Hematopoietic multipotent progenitor cell treated with erythropoietin and hydrocortisone succinate and interleukin-3 and kit ligand, for 8 days (in vitro differentiated cells): ENCODE results near the gene EFCAB14.
"Not testable (repeated sequence)": the region's sequence is repeated elsewhere in the genome, so short reads cannot be mapped to it uniquely, and the experiment has no call there.

Experiments used
- DNase-seq: peaks from one replicate; pipeline ENCODE4 v3.0.0-alpha.2; 2015

Gene EFCAB14

GRCh38 chr1:46681333-46682034, 37.4 kb downstream of the EFCAB14 start:
- DNase-seq = no peak

- DNase-seq = no peak
Measured at GRCh38 chr1:46679789-46680573, 38.9 kb downstream of the EFCAB14 start.

DNA sequence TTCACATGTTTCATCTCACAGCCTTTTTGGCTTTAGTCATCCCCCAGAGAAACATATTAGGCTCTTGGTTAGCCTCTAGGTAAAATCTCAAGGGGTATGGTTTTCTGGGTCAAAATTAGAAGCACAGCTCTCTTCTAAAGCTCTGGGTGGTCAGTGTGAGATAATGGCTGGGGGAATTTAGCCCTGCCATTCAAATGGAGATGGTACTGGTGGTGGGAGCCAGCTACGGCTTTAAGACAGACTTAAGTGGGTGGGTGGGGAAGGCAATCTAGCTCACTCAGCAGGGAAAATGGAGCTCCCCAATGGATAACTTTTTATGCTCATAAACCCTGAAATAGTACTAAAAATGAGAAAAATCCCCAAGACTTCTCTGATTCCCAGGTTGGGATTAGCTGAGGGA, 41.6 kb downstream of the EFCAB14 start:
- no peak for DNase-seq

DNA sequence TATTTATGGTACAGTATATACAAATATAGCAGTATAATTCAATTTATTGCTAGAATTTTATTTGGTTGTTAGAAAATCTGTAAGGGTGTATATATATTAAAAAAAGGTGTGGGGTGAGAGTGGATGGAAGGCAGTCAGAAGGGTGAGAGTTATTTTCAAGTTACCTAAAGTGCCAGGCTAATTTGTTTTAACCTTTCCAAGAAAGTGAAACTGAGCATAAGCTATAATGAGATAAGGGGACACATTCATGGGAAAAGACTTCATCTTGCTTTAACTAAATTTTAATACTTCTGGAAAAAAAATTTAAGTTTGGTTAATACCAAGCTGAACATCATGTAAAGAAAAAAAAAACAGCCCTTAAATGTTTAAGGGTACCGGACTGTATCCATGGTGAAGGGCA, 42.4 kb downstream of the EFCAB14 start:
- DNase-seq = no peak

DNA sequence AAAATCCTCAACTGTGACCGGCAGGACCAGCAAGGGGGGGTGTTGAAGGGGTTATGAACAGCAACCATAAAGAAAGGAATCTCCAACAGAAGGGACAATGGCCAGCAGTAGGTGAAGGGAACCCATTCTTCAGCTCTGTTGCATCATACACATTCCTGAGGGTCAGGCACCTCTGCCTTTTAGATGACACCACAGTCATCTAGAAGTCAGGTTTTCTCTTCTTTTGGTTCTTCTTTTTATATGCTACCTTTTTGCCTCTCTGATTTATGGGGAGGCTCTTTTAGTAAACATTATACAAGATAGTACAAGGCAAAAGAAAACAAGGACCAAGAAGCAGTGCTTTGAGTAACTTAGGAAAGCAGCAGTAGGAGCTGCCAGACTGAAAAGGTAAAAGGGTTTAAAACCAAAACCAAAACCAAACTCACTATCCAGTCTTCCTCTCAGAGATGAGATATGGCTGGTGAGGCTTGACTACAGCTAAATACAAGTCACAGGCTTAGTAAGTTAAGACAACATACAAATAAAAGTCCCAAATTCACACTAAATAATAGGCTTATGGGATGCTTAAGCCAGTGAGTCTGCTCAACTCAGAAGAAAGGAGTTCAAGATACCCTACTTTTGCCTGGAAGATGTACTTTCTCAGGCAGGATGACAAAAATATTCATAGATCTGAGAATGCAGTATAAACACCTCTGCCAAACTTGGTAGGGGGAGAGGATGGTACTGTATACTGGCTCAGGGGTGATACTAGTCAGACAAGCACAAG, 43.2 kb downstream of the EFCAB14 start:
- DNase-seq = no peak

DNA sequence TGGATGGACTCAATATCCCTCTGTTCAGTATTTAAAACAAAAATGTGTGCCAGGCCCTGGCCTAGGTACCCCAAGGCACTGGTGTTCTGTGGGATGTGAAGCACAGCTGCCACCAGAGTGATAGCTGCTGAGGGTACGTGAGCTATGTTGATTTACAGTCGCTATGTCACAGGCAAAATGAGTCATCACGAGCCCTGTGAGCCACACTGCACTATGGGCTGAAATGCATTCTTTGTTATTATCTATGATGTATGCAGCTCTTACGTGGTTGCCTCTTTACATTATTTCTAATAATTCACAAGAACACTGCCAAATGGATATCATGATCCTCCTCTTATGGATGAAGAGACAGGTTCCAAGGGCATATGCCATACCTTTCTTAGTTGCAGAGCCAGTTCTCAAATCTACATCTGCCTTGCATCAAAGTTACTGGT, 45.1 kb downstream of the EFCAB14 start:
- peak; percentile 86 for DNase-seq

DNA sequence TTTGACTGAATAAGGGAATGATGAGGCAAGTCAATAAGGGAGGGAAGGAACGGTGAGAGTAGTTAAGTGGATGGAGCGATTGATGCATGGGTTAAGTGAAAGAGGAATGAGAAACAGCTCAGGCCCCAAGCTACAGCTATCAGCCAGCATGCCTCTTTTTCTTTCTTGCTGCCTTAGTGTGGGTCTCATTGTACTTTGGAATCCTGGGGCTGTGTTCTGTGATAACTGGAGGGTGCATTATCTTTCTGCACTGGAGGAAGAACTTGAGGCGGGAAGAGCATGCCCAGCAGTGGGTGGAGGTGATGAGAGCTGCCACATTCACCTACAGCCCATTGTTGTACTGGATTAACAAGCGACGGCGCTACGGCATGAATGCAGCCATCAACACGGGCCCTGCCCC, 46.2 kb downstream of the EFCAB14 start:
- DNase-seq = peak; percentile 70

DNA sequence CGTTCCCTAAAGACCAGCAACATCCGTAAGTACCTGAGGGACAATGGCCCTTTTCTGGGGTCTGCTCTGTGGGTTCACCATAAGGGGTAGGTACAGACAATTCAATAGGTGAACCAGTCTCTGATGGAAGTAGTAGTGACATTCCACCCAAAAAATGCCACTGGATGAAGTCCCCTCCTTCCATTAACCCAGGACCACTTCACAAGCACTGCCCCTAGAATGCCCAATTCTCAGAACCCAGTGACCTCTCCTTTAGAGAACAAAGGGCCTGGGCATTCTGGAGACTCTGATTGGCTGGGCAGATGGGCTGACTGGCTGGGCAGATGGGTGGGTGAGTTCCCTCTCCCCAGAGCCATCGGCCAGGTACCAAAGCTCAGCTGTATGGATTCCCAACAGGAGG, 47.4 kb downstream of the EFCAB14 start, which contains the start of gene TEX38:
TEX38 (plus strand) TSS at position 301 of the 400 bp plus-strand sequence; CDS start at position 382, 81 bp downstream.
- DNase-seq = no peak

DNA sequence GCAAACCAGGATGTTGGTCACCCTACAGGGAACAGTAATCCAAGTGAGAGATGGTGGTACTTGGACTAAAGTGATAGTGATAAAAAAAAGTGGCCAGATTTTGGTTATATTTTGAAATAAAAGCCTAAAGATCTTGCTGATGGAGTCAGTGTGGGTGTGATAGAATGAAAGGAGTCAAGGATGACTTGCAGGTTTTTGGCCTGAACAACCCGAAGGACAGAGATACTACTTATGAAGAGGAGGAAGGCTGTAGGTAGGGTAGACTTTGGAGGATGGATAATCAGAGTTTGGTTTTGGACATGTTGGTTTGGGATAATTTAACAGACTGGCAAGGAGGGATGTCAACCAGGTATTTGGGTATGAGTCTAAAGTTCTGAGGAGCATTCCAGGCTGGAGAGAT, 48.8 kb downstream of the EFCAB14 start:
- DNase-seq = no peak

- DNase-seq = peak; percentile 86
Measured at GRCh38 chr1:46667782-46668760, 50.8 kb downstream of the EFCAB14 start, which contains the start of gene ATPAF1. ATPAF1 (minus strand) TSS chr1:46668364; CDS start chr1:46668322, 42 bp downstream.

GRCh38 chr1:46665983-46666382, 52.9 kb downstream of the EFCAB14 start:
- no peak for DNase-seq

GRCh38 chr1:46662919-46663318, 56.0 kb downstream of the EFCAB14 start:
- not testable (repeated sequence) for DNase-seq

DNA sequence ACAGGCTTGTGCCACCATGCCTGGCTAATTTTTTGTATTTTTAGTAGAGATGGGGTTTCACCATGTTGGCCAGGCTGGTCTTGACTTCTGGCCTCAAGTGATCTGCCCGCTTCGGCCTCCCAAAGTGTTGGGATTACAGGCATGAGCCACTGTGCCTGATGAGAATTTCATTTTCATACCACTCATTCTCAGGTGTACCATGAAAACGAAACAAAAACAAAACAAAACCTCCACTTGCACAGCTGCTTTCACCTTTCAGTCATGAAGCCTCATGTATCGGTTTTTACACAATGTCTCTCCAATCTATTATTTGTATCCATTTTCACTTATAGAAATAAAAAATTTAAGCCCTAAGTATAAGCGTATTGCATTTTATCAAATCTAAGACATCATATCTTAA, 58.8 kb downstream of the EFCAB14 start:
- not testable (repeated sequence) for DNase-seq

DNA sequence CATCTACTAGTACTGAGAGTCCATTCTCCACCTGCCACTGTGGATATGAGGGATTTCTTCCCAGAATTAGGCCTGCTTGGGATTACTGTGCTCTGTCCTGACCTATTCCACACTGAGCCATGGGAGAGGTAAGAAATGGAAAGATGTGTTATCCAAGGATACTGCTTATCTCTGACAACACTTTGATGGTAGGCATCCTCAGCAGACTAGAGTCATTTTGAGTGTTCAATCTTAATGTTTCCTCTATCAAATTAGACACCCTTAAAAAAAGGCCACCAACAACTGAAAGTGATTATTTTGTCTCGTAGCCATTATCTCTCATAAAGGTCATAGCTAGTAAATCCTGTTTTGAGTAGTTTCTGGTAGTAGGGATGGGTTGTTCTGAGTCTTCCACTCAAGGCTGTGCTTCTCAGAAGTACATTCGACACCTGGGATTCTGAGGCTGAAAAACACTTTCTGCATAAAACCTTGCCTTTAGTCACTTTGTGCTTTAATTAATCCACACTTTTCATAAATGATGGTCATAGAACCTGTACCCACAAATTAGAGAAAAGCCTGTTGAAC, 59.5 kb downstream of the EFCAB14 start:
- DNase-seq = no peak

DNA sequence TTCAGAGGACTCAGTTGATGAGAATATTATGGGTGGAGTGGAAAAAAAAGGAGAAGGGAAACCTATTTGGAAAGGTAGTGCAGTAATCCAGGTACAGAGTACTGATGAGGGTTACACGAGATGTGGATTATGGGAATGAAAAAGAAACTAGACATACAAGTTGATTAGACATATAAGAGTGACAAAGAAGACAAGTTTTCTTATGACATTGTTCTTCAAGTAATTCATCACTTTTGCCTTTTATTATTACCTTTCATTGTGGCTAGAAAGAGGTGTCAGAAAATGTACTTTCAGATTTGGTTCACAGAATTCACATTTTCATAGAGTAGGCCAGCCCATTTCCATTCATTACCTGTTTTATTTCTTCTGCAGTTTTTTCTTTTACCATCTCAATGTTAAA, 61.1 kb downstream of the EFCAB14 start:
- DNase-seq = no peak

- no peak for DNase-seq
Measured at GRCh38 chr1:46656643-46657042, 62.3 kb downstream of the EFCAB14 start.

DNA sequence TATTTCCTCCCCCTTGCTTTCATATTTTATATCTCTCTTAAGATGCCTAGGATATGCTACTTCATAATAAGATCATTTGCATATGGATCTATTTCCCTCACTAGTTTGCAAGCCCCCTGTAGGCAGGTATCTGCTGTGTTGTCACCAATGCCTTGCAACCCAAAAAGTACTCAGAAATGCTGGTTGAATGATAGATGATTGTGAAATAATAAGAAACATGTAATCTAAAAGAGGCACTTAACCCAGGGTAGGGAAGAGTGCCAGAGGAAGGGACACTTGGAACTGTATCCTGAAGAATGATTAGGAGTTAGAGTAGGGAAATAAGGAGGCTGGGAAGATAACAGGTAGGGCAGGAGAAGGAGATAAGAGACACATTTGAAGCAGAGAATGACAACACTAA, 63.1 kb downstream of the EFCAB14 start:
- DNase-seq = no peak

DNA sequence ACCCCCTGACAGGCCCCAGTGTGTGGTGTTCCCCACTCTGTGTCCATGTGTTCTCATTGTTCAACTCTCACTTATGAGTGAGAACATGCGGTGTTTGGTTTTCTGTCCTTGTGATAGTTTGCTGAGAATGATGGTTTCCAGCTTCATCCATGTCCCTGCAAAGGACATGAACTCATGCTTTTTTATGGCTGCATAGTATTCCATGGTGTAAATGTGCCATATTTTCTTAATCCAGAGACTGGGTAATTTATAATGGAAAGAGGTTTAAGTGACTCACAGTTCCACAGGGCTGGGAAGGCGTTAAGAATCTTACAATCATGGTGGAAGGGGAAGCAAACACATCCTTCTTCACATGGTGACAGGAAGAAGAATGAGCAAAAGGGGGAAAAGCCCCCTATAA, 64.2 kb downstream of the EFCAB14 start:
- DNase-seq = not testable (repeated sequence)

GRCh38 chr1:46654012-46654411, 64.9 kb downstream of the EFCAB14 start:
- DNase-seq = no peak

GRCh38 chr1:46653405-46653958, 65.4 kb downstream of the EFCAB14 start:
- no peak for DNase-seq

DNA sequence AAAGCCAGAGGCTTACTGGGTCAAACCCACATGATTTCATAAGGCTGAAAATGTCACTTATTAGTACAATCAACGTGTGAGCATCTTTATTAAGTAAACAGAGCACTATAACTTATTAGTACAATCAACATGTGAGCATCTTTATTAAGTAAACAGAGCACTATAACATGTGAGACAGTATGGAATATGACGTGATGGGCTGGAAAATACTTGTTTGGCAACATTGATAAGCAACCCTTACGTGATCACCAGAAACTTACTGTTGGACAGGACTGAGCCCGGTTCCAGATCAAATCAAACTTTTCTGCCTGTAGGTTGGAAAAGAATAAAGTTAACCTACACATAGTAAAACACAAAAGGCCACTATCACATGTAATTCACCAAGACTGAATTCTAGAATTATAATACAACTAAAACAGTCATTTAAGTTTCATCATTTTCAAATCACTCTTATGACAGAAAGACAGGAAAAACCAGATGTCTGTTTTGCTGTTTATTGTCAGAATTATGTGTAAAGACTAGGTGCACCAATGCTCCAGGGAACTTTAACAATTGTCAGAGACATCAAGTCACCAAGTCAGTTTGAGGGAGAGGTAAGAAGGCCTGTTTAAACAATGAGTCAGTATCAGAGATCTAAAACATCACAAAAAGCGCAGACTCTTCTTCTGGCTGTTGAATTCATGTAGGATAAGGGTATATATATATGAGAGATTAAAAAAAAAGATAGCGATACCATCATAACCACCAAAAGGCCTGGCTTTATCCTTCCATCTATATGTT, 66.4 kb downstream of the EFCAB14 start:
- no peak for DNase-seq
